Mucosa of stomach (tissue), 1 donor: Measurements from ENCODE around the gene PITRM1.
"Not testable (repeated sequence)": the region's sequence is repeated elsewhere in the genome, so short reads cannot be mapped to it uniquely, and the experiment has no call there.

Experiments used
- H3K27me3 ChIP-seq: one replicate; pipeline ENCODE4 v1.7.0; 2013; ENCODE audit warnings: mild to moderate bottlenecking, low read length; ENCODE audit not compliant: control insufficient read depth, insufficient read depth
- H3K36me3 ChIP-seq: one replicate; pipeline ENCODE4 v1.7.0; 2013; ENCODE audit warnings: low read length; ENCODE audit not compliant: control insufficient read depth, insufficient read depth
- H3K4me1 ChIP-seq: one replicate; pipeline ENCODE4 v1.7.0; 2013; ENCODE audit warnings: mild to moderate bottlenecking, low read length; ENCODE audit not compliant: control insufficient read depth, insufficient read depth
- H3K4me3 ChIP-seq: one replicate; pipeline ENCODE4 v1.7.0; 2013; ENCODE audit warnings: low read length
- H3K9ac ChIP-seq: one replicate; pipeline ENCODE4 v1.7.0; 2013; ENCODE audit warnings: mild to moderate bottlenecking, low read length, moderate library complexity
- H3K9me3 ChIP-seq: one replicate; pipeline ENCODE4 v1.7.0; 2013; ENCODE audit warnings: mild to moderate bottlenecking, low read length, moderate library complexity; ENCODE audit not compliant: control insufficient read depth
- donor health status: Pancreatic carcinoma.

PITRM1 gene

GRCh38 chr10:3196482-3196881 is 23.9 kb upstream of the PITRM1 start:
- Histone ChIP-seq H3K27me3 (peaks cover 29% of the 10 kb centered on the region), H3K36me3 (no peaks in the 10 kb centered on the region), H3K4me3 (no peak overlapping the region), H3K9me3 (no peaks in the 10 kb centered on the region), H3K9ac (no peak overlapping the region), H3K4me1 (peaks cover 12% of the 10 kb centered on the region)

- Histone ChIP-seq H3K9me3 (no peaks in the 10 kb centered on the region), H3K4me3 (no peak overlapping the region), H3K4me1 (peaks cover 12% of the 10 kb centered on the region), H3K27me3 (peaks cover 29% of the 10 kb centered on the region), H3K36me3 (no peaks in the 10 kb centered on the region), H3K9ac (no peak overlapping the region)
Measured at GRCh38 chr10:3195726-3196125, 23.1 kb upstream of the PITRM1 start.

- no peak overlapping the region for H3K9ac ChIP-seq
- H3K36me3 ChIP-seq: no peaks in the 10 kb centered on the region
- peaks cover 12% of the 10 kb centered on the region for H3K4me1 ChIP-seq
- peaks cover 29% of the 10 kb centered on the region for H3K27me3 ChIP-seq
- no peak overlapping the region for H3K4me3 ChIP-seq
- no peaks in the 10 kb centered on the region for H3K9me3 ChIP-seq
Measured at GRCh38 chr10:3195286-3195685, 22.7 kb upstream of the PITRM1 start.

- Histone ChIP-seq H3K4me1 (peaks cover 12% of the 10 kb centered on the region), H3K36me3 (no peaks in the 10 kb centered on the region), H3K9ac (no peak overlapping the region), H3K9me3 (no peaks in the 10 kb centered on the region), H3K27me3 (peaks cover 29% of the 10 kb centered on the region), H3K4me3 (no peak overlapping the region)
Measured at GRCh38 chr10:3194871-3195270, 22.3 kb upstream of the PITRM1 start.

- Histone ChIP-seq H3K27me3 (peaks cover 21% of the 10 kb centered on the region), H3K9ac (no peak overlapping the region), H3K9me3 (no peaks in the 10 kb centered on the region), H3K4me3 (no peak overlapping the region), H3K4me1 (peaks cover 12% of the 10 kb centered on the region), H3K36me3 (no peaks in the 10 kb centered on the region)
Measured at GRCh38 chr10:3193751-3194150, 21.2 kb upstream of the PITRM1 start.

- H3K36me3 ChIP-seq: no peaks in the 10 kb centered on the region
- no peaks in the 10 kb centered on the region for H3K9me3 ChIP-seq
- H3K27me3 ChIP-seq: peaks cover 14% of the 10 kb centered on the region
- no peak overlapping the region for H3K4me3 ChIP-seq
- H3K4me1 ChIP-seq: peaks cover 12% of the 10 kb centered on the region
- H3K9ac ChIP-seq: no peak overlapping the region
Measured at GRCh38 chr10:3192856-3193635, 20.5 kb upstream of the PITRM1 start.

GRCh38 chr10:3190817-3191216 is 18.2 kb upstream of the PITRM1 start:
- Histone ChIP-seq H3K4me3 (no peak overlapping the region), H3K4me1 (no peaks in the 10 kb centered on the region), H3K36me3 (no peaks in the 10 kb centered on the region), H3K9ac (no peak overlapping the region), H3K9me3 (no peaks in the 10 kb centered on the region), H3K27me3 (peaks cover 6% of the 10 kb centered on the region)

GRCh38 chr10:3187229-3187628 is 14.6 kb upstream of the PITRM1 start:
- H3K27me3 ChIP-seq, H3K4me3 ChIP-seq, H3K4me1 ChIP-seq, H3K9me3 ChIP-seq, H3K36me3 ChIP-seq, H3K9ac ChIP-seq: not testable (repeated sequence)

- Histone ChIP-seq H3K9ac (no peak overlapping the region), H3K27me3 (no peaks in the 10 kb centered on the region), H3K4me1 (no peaks in the 10 kb centered on the region), H3K36me3 (no peaks in the 10 kb centered on the region), H3K4me3 (no peak overlapping the region), H3K9me3 (no peaks in the 10 kb centered on the region)
Measured at GRCh38 chr10:3186368-3186767, 13.8 kb upstream of the PITRM1 start.

- Histone ChIP-seq H3K36me3 (no peaks in the 10 kb centered on the region), H3K9ac (no peak overlapping the region), H3K4me3 (no peak overlapping the region), H3K4me1 (no peaks in the 10 kb centered on the region), H3K27me3 (no peaks in the 10 kb centered on the region), H3K9me3 (no peaks in the 10 kb centered on the region)
Measured at GRCh38 chr10:3185386-3185785, 12.8 kb upstream of the PITRM1 start.

- no peaks in the 10 kb centered on the region for H3K36me3 ChIP-seq
- H3K4me1 ChIP-seq: no peaks in the 10 kb centered on the region
- no peaks in the 10 kb centered on the region for H3K27me3 ChIP-seq
- H3K9me3 ChIP-seq: no peaks in the 10 kb centered on the region
- no peak overlapping the region for H3K4me3 ChIP-seq
- no peak overlapping the region for H3K9ac ChIP-seq
Measured at GRCh38 chr10:3180355-3181025, 7.9 kb upstream of the PITRM1 start.

GRCh38 chr10:3179174-3179573 is 6.6 kb upstream of the PITRM1 start:
- no peaks in the 10 kb centered on the region for H3K27me3 ChIP-seq
- H3K4me1 ChIP-seq: no peaks in the 10 kb centered on the region
- H3K9me3 ChIP-seq: no peaks in the 10 kb centered on the region
- H3K9ac ChIP-seq: no peak overlapping the region
- no peaks in the 10 kb centered on the region for H3K36me3 ChIP-seq
- H3K4me3 ChIP-seq: no peak overlapping the region
